Measurements from ENCODE around the gene E2F4.

GRCh38 chr16:67177743-67178699, 13.9 kb upstream of the E2F4 start:
- TF ChIP-seq REST (IDR thresholded peaks at IDR 0.05; ENCODE audit: low read depth) (no peak), MAX (IDR thresholded peaks at IDR 0.05) (peak; percentile 91), RAD21 (IDR thresholded peaks at IDR 0.05; ENCODE audit: low read depth) (no peak; the same call in 1 of the 2 replicates), TCF12 (IDR thresholded peaks at IDR 0.05; ENCODE audit: low read depth) (peak; percentile 56; the same call in 1 of the 2 replicates), EGR1 (IDR thresholded peaks at IDR 0.05) (peak; percentile 11; the same call in 1 of the 2 replicates), YY1 (IDR thresholded peaks at IDR 0.05; ENCODE audit: low read depth) (no peak), EP300 (IDR thresholded peaks at IDR 0.05; ENCODE audit: borderline replicate concordance) (no peak), CREB1 (IDR thresholded peaks at IDR 0.05; ENCODE audit: low read depth) (no peak), CEBPB (IDR thresholded peaks at IDR 0.05) (no peak), TEAD4 (IDR thresholded peaks at IDR 0.05) (peak; percentile 32; the same call in 1 of the 2 replicates)

Data from Ishikawa (cell line).